PC-9 (cell line): ENCODE results near the gene FGF12.

ENCODE experiments used
- CTCF ChIP-seq: fragments of 200-600 bp; sonication (generic); conservative IDR thresholded peaks from 2 replicates; pipeline ENCODE4 v1.6.1; 2017; ENCODE audit warnings: mixed run types, antibody characterized with exemption, mild to moderate bottlenecking, moderate library complexity
- EZH2 ChIP-seq: fragments of 200-600 bp; sonication (generic); IDR thresholded peaks from 2 replicates; pipeline ENCODE4 v1.8.0; 2017; ENCODE audit warnings: antibody characterized with exemption, low read depth

GRCh38 chr3:192750201-192750600 is 22.9 kb upstream of the FGF12 start:
- no peak for TF ChIP-seq CTCF
- no peak for TF ChIP-seq EZH2
